ENCODE data around the gene CDK10.
"Not testable (repeated sequence)": the region's sequence is repeated elsewhere in the genome, so short reads cannot be mapped to it uniquely, and the experiment has no call there.

The CDK10 gene

GRCh38 chr16:89668790-89669158 lies 17.7 kb upstream of the CDK10 start:
- no peak for DNase-seq

GRCh38 chr16:89669755-89670154 lies 16.7 kb upstream of the CDK10 start:
- no peak for DNase-seq

GRCh38 chr16:89670496-89671431 lies 15.7 kb upstream of the CDK10 start:
- no peak for DNase-seq

- not testable (repeated sequence) for DNase-seq
Measured at GRCh38 chr16:89671565-89671964, 14.9 kb upstream of the CDK10 start.

GRCh38 chr16:89672177-89672941 lies 14.1 kb upstream of the CDK10 start:
- no peak for DNase-seq

- no peak for DNase-seq
Measured at GRCh38 chr16:89678258-89678657, 8.2 kb upstream of the CDK10 start.

DNA sequence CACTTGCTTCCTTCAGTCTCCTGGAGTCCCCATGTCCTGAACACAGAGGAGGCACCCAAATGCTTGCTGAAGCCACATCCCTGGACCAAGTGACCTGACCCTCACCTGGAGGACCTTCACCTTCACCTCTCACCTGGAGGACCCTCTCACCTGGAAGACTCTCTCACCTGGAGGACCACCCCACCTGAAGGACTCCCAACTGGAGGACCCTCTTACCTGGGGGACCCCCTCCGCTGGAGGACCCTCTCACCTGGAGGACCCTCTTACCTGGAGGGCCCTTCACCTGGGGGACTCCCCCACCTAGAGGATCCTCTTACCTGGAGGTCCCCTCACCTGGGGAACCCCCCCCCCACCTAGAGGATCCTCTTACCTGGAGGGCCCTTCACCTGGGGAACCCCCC lies 573 bp upstream of the CDK10 start:
- DNase-seq: no peak

DNA sequence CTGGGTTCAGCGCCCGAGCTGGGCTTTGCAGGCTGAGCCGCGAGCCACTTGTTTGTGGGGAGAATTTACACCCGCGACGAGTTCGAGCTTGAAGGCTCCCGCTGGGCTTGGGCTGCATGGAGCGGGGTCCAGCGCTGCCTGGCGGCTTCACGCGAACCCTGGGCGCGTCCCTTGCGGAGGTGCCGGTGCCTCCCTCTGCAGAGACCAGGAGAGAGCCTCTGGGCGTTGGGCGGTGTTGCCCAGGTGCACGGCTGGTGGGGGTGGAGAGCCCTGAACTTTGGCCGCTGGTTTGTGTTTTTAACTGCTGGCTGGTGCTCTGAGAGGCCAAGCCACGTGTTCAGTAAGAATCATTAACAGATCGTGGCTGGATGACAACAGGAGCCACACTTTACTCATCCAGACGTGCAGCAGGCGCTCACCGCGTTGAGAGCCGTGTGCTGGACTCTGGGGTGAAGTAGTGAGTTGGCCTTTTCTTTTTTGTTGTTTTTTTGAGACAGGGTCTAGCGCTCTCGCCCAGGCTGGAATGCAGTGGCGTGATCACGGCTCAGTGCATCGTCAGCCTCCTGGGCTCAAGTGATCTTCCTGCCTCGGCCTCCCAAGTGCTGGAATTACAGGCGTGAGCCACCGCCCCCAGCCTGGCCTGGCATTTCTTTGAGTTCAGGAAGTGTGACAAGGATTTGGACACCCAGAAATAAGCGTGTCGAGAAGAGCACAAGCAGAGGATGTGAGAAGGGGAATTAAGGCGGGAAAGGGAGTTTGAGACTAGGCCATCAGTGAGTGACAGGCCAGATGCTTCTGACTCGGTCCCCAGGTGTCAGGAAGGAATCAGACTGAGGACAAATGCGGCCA lies 827 bp downstream of the CDK10 start:
- DNase-seq: no peak

GRCh38 chr16:89688395-89688794 lies 1.9 kb downstream of the CDK10 start:
- no peak for DNase-seq

GRCh38 chr16:89689142-89689541 lies 2.7 kb downstream of the CDK10 start:
- no peak for DNase-seq

GRCh38 chr16:89689621-89690020 lies 3.1 kb downstream of the CDK10 start:
- not testable (repeated sequence) for DNase-seq

DNA sequence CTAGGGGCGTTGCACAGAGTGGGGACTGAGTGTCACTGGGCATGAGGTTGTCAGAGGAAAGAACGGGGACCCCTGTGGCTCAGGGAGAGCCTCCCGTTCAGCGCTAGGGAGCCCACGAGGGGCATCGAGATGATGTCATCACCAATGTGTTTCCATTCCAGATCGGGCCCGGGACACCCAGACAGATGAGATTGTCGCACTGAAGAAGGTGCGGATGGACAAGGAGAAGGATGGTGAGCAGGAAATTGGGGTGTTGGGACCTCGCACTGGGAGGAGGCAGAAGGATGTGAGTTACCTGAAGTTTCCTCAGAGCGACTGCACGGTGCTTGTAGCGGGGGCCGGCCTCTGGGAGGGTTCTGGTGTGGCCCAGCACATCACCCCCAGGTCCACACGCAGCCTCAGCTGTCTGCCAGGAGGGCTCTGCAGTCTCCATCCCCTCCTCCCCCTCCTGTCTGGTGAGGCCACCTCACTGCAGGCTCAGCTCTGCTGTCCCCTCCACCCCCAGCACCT lies 4.0 kb downstream of the CDK10 start:
- DNase-seq: no peak

DNA sequence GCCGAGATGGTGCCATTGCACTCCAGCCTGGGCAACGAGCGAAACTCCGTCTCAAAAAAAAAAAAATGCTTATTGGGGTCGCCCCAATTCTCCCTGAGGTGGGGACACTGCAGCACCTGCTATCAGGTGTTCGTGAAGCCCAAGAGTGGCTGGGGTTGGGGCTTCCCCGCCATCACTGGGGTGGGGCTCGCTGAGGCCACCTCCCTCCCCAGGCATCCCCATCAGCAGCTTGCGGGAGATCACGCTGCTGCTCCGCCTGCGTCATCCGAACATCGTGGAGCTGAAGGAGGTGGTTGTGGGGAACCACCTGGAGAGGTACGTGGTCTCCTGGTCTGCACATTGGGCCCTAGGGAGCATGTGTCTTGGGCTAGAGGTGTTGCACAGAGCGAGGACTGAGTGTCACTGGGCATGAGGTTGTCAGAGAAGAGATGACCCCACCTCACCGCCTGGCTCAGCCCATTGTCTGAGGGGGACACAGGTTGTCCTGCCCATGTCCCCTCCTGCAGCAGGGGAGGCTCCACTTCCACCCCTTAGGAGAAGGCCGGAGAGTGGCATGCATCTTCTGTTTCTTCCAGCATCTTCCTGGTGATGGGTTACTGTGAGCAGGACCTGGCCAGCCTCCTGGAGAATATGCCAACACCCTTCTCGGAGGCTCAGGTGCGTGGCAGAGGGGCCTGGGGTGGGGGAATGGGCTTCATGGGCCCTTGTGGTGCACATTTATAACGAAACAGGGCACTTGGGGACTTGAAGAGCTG lies 4.9 kb downstream of the CDK10 start:
- DNase-seq: no peak

DNA sequence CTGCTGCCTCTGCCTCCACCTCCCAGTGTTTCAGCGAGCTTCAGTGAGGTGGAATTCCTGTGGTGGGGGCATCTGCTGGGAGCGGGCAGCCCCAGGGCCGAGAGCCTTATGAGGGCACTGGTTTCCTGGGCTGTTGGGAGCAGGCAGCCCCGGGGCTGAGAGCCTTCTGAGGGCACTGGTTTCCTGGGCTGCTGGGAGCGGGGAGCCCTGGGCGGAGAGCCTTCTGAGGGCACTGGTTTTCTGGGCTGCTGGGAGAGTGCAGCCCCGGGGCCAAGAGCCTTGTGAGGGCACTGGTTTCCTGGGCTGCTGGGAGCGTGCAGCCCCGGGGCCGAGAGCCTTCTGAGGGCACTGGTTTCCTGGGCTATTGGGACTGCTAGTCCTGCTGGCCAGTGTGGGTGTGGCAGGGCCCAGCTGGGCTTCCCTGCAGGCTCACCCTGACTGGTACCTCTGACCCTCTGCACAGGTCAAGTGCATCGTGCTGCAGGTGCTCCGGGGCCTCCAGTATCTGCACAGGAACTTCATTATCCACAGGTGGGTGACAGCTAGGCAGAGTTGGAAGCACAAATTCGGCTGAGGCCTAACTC lies 5.6 kb downstream of the CDK10 start:
- no peak for DNase-seq

DNA sequence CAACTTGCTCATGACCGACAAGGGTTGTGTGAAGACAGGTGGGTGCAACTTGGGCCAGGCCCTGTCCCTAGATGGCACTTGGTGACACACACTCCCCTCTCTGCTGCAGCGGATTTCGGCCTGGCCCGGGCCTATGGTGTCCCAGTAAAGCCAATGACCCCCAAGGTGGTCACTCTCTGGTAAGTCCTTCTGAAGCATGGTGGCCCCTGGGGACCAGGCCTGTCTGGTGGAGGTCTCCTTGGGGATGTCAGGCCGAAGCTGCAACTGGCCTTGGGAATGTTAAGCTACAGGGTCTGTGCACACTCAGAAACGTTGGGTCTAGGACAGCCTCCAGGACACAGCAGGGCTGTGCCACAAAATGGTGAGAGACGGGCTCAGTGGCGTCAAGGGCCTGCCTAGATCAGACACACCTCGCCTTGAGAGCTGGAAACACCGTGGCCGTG lies 6.8 kb downstream of the CDK10 start:
- no peak for DNase-seq

- no peak for DNase-seq
Measured at GRCh38 chr16:89693931-89694783, 7.7 kb downstream of the CDK10 start.

- not testable (repeated sequence) for DNase-seq
Measured at GRCh38 chr16:89694784-89695085, 8.2 kb downstream of the CDK10 start.

DNA sequence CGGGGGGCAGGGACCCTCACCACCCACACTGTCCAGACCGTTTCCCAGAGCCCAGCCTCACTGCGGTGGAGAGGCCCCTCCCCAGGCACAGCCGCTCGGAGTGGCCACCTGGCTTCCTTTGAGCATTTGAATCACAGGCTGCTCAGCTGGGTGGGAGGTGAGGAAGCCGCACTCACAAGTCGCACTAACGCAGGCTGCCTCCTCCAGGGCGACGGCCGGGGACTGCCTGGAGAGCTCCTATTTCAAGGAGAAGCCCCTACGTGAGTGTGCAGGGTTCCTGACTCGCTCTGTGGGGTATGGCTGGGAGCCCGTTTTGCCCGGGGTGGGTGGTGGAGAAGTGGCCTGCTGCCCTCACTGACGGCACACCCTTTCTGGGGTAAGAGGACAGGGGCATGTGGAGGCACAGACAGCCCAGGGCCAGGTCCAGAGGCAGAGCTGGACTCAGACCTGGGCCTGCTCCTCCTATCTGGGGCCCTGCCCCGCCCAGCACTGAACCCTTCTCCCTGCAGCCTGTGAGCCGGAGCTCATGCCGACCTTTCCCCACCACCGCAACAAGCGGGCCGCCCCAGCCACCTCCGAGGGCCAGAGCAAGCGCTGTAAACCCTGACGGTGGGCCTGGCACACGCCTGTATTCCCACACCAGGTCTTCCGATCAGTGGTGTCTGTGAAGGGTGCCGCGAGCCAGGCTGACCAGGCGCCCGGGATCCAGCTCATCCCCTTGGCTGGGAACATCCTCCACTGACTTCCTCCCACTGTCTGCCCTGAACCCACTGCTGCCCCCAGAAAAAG lies 8.8 kb downstream of the CDK10 start:
- DNase-seq: no peak

- no peak for DNase-seq
Measured at GRCh38 chr16:89695875-89696669, 9.6 kb downstream of the CDK10 start.

Measured in hippocampal formation (tissue), 2 donors.